PC-9 (cell line): ENCODE results near the gene JAK1. TPM values are rescaled to one million over a fixed set of nuclear protein-coding genes. Genes with fewer than 3 reads are reported as not detected.

ENCODE experiments used
- BruUV-seq: library from RNA; stranded (reverse); fragments of 400-500 nt; replicated peaks from 2 replicates; lab custom pipeline; 2021; lab: Mats Ljungman, UMichigan
- CTCF ChIA-PET: fragments of 300-600 bp; sonication (Branson Sonifier 250); formaldehyde crosslinking; loops from one replicate; lab custom pipeline; 2022; ENCODE audit warnings: antibody characterized with exemption; lab: Charles Lee
- POLR2A ChIA-PET: fragments of 300-600 bp; sonication (Branson Sonifier 250); formaldehyde crosslinking; loops from one replicate; lab custom pipeline; 2022; ENCODE audit warnings: antibody characterized with exemption; ENCODE audit not compliant: unreplicated experiment; lab: Charles Lee
- DNase-seq, 2 experiments: peaks; one replicate each; pipeline versions ENCODE4 v3.0.0 to v3.0.0-alpha.2; 2015 to 2022; ENCODE audit warnings: mixed read lengths in 1 of 2
- H2AFZ ChIP-seq: fragments of 200-600 bp; sonication (generic); 2 replicates; pipeline ENCODE4 v1.8.1; 2017; ENCODE audit warnings: antibody characterized with exemption
- H3F3A ChIP-seq: fragments of 200-600 bp; sonication (generic); 2 replicates; pipeline ENCODE4 v1.8.1; 2017; ENCODE audit warnings: antibody characterized with exemption, mild to moderate bottlenecking, low read depth; ENCODE audit not compliant: insufficient read depth
- H3K27ac ChIP-seq: fragments of 200-600 bp; sonication (generic); 2 replicates; pipeline ENCODE4 v1.6.1; 2016; ENCODE audit warnings: mixed run types
- H3K27me3 ChIP-seq: fragments of 200-600 bp; sonication (generic); 2 replicates; pipeline ENCODE4 v1.6.1; 2016; ENCODE audit warnings: low read depth, mixed run types; ENCODE audit not compliant: insufficient read depth
- H3K36me3 ChIP-seq: fragments of 200-600 bp; sonication (generic); 2 replicates; pipeline ENCODE4 v1.6.1; 2016; ENCODE audit warnings: low read depth, mixed run types
- H3K4me1 ChIP-seq: fragments of 200-600 bp; sonication (generic); replicated peaks from 2 replicates; pipeline ENCODE4 v1.6.1; 2016; ENCODE audit warnings: mixed run types; ENCODE audit not compliant: insufficient read depth
- H3K4me2 ChIP-seq: fragments of 200-600 bp; sonication (generic); 2 replicates; pipeline ENCODE4 v1.6.1; 2017; ENCODE audit warnings: mixed run types
- H3K4me3 ChIP-seq: fragments of 200-600 bp; sonication (generic); 2 replicates; pipeline ENCODE4 v1.6.1; 2016; ENCODE audit warnings: mixed run types
- H3K79me2 ChIP-seq: fragments of 200-600 bp; sonication (generic); 2 replicates; pipeline ENCODE4 v1.6.1; 2017; ENCODE audit warnings: low read depth, mixed run types
- H3K9me2 ChIP-seq: fragments of 200-600 bp; sonication (generic); 2 replicates; pipeline ENCODE4 v1.8.1; 2017; ENCODE audit warnings: mild to moderate bottlenecking; ENCODE audit not compliant: insufficient read depth
- H3K9me3 ChIP-seq: fragments of 200-600 bp; sonication (generic); 2 replicates; pipeline ENCODE4 v1.8.1; 2016; ENCODE audit warnings: low read depth; ENCODE audit not compliant: insufficient read depth
- H4K20me1 ChIP-seq: fragments of 200-600 bp; sonication (generic); 2 replicates; pipeline ENCODE4 v1.8.1; 2017; ENCODE audit not compliant: insufficient read depth
- CTCF ChIP-seq: fragments of 200-600 bp; sonication (generic); conservative IDR thresholded peaks from 2 replicates; pipeline ENCODE4 v1.6.1; 2017; ENCODE audit warnings: mixed run types, antibody characterized with exemption, mild to moderate bottlenecking, moderate library complexity
- EZH2 ChIP-seq: fragments of 200-600 bp; sonication (generic); IDR thresholded peaks from 2 replicates; pipeline ENCODE4 v1.8.0; 2017; ENCODE audit warnings: antibody characterized with exemption, low read depth
- intact Hi-C: fragments of 100-400 bp; cut with micrococcal nuclease; formaldehyde crosslinking; loops from one replicate; pipeline ENCODE4 v1.10.0; 2022; ENCODE audit not compliant: unreplicated experiment
- total RNA-seq: library from RNA; stranded (reverse); gene quantifications from 2 replicates; pipeline ENCODE4 v1.2.3, GENCODE V29; 2021

JAK1 gene
- total RNA-seq, 1 experiment from 2014 or later, result 88.5 TPM

DNA sequence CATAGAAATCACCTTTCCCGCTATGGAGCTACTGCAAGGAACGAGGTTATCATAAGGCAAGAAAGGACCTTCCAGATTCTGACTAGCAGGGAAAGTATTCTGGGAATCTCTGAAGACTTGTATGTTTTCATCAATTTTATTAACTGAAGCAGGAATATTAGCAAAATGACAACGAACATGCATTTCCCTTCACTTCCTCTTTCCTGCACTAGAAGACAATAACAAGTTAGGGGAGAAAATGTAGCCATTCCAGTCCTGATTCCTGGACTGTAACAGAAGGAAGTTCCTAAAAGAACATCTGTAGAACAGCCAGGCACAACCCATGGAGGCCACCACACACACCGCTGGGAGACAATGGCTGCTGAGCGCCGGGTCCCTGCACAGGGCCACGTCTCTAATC lies 114.7 kb downstream of the JAK1 start:
- H3F3A ChIP-seq, result no peaks in the 10 kb centered on the region
- H4K20me1 ChIP-seq, result no peaks in the 10 kb centered on the region
- intact Hi-C loops, result no loop called here
- H3K4me3 ChIP-seq, result no peak overlapping the region
- TF ChIP-seq EZH2 (no peak), CTCF (no peak)
- no peak for DNase-seq
- no peaks in the 10 kb centered on the region for H3K79me2 ChIP-seq
- no TSS peak for BruUV-seq
- H3K9me3 ChIP-seq, result no peaks in the 10 kb centered on the region
- no peaks in the 10 kb centered on the region; the same call in none of the 2 replicates for H3K36me3 ChIP-seq
- H3K4me2 ChIP-seq, result no peak overlapping the region
- H2AFZ ChIP-seq, result no peak overlapping the region
- no peaks in the 10 kb centered on the region for H3K27me3 ChIP-seq
- H3K4me1 ChIP-seq, result no peaks in the 10 kb centered on the region
- no peak overlapping the region for H3K27ac ChIP-seq
- CTCF ChIA-PET, result no interaction called here
- H3K9me2 ChIP-seq, result no peaks in the 10 kb centered on the region
- POLR2A ChIA-PET, result no interaction called here

GRCh38 chr1:64850846-64851245 lies 115.5 kb downstream of the JAK1 start:
- Histone ChIP-seq H3K27ac (no peak overlapping the region), H3K9me3 (no peaks in the 10 kb centered on the region), H2AFZ (no peak overlapping the region), H3K4me2 (no peak overlapping the region), H3K4me3 (no peak overlapping the region), H4K20me1 (no peaks in the 10 kb centered on the region), H3K27me3 (no peaks in the 10 kb centered on the region), H3K4me1 (no peaks in the 10 kb centered on the region), H3F3A (no peaks in the 10 kb centered on the region), H3K79me2 (no peaks in the 10 kb centered on the region), H3K36me3 (no peaks in the 10 kb centered on the region; the same call in 1 of the 2 replicates), H3K9me2 (no peaks in the 10 kb centered on the region)
- no peak for DNase-seq
- CTCF ChIA-PET, result interaction anchor here (0.6 kb wide), 1 partner anchor 25 kb away, joined by 9 read pairs; no protein-coding TSS in a partner anchor
- intact Hi-C loops, result no loop called here
- BruUV-seq, result no TSS peak
- POLR2A ChIA-PET, result no interaction called here
- no peak for TF ChIP-seq CTCF
- no peak for TF ChIP-seq EZH2

- no TSS peak for BruUV-seq
- no peaks in the 10 kb centered on the region for H3K9me3 ChIP-seq
- no peaks in the 10 kb centered on the region for H3K9me2 ChIP-seq
- H3K4me2 ChIP-seq, result no peak overlapping the region
- ChIA-PET CTCF (no interaction called here), POLR2A (interaction anchor here (0.5 kb wide), 1 partner anchor 595 kb away, joined by 7 read pairs; no protein-coding TSS in a partner anchor)
- intact Hi-C loops, result no loop called here
- TF ChIP-seq CTCF, result no peak
- no peak for TF ChIP-seq EZH2
- H3K79me2 ChIP-seq, result no peaks in the 10 kb centered on the region
- no peak for DNase-seq
- H2AFZ ChIP-seq, result no peak overlapping the region
- no peak overlapping the region for H3K4me3 ChIP-seq
- H4K20me1 ChIP-seq, result no peaks in the 10 kb centered on the region
- no peaks in the 10 kb centered on the region for H3K27me3 ChIP-seq
- H3F3A ChIP-seq, result no peaks in the 10 kb centered on the region
- H3K36me3 ChIP-seq, result no peaks in the 10 kb centered on the region; the same call in 1 of the 2 replicates
- no peak overlapping the region for H3K27ac ChIP-seq
- H3K4me1 ChIP-seq, result no peaks in the 10 kb centered on the region
Observed at GRCh38 chr1:64849942-64850341, 116.4 kb downstream of the JAK1 start.
